NCI-H82 treated with DMSO at 0.1 percent for 48 hours (cell line): ENCODE data around the gene SRRM2.
A peak's percentile ranks its signal among the peaks of the same experiment; 100 is the strongest.

ENCODE experiments used
- DNase-seq: peaks from one replicate; lab custom pipeline; 2025; ENCODE audit not compliant: unreplicated experiment; lab: John Stamatoyannopoulos, UW

The SRRM2 gene

DNA sequence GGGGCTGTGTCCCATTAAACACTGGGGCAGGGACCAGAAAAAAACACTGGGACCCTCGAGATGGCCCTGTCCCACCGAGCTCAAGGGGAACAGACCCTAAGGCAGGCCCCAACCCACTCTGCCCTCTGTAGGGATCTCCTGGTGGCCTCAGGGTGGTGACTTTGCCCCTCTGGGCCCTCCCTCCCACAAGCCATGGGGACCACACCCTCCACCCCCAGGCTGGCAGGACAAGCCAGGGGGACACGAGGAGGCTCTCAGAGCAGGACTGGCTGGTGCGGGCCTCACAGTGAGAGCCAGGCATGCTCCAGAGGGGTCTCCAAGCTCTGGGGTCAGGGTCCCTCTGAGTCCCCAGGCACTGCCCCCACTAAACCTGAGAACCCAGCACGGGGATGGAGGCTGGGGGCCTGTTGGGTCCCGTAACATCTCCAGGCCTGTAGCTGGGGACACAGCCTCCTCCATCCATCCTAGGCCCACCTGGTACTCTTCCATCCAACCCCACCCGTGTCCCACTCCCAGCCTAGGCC lies 14.5 kb upstream of the SRRM2 start:
- no peak for DNase-seq

DNA sequence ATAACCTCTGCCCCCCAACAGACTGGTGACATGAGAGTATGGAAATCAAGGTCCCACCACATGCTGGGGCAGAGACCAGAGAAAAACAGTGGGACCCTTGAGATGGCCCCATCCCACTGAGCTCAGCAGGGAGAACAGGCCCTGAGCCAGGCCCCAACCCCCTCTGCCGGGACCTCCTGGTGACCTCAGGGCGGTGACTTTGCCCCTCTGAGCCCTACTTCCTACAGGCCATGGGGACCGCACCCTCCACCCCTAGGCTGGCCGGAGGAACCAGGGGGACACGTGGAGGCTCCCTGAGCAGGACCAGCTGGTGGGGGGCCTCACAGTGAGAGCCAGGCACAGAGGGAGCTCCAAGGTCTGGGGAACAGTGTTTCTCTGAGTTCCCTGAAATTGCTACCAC lies 13.8 kb upstream of the SRRM2 start:
- DNase-seq, result no peak

DNA sequence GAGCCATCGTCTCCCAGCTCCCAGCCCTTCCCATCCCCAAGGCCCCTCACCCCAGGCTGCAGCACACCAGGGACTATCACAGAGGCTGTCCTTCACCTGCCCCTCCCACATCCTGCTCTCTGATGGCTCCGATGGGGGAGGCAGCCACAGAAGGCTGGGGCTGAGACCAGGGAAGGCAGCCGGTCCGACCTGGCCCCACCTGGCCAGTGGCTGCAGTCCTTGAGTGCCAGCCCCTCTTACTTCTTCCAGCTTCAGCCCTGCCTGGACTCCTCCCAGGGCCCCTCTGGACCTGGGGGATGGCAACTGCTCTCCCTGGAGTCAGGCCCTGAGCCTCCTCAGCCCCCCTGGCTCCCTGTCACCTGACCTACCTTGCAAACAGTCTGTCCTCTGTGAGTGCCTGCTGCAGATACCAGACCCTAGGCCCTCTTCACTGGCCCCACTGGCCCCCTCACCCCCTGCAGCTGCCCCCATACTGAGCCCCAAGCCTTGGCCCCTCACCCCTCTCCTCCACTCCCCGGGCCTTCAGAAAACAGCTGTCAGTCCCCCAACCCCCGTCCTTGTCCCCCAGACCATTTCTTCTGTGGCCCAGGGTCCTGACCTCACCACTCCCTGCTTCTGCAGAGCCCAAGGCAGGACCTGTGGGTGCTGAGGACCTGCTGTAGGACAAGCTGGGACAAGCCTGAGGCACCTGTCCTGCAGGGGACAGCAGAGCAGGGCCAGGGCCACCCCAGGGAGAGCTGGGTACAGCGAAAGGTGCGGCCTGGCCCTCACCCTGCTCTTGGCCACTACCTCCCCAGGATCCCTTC lies 12.6 kb upstream of the SRRM2 start:
- DNase-seq, result no peak

DNA sequence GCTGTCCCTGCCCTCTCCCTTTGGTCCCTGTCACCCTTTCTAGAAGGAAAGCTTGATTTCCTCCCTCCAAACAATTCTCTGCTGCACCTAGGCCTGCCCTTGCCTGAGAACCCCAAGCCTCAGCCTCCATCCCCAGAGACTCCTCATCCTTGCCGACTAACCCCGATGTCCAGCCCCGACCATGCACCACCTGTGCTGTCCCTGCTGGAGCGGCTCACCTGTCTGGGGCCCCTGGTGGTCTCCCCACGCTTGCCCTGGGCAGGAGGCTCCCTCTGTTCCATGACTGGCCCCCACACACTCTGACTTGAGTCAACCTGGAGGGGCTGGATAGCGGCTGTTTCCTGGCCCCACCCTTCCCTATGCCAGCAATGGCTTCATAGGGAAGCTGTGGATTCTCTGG lies 12.0 kb upstream of the SRRM2 start:
- DNase-seq, result no peak

DNA sequence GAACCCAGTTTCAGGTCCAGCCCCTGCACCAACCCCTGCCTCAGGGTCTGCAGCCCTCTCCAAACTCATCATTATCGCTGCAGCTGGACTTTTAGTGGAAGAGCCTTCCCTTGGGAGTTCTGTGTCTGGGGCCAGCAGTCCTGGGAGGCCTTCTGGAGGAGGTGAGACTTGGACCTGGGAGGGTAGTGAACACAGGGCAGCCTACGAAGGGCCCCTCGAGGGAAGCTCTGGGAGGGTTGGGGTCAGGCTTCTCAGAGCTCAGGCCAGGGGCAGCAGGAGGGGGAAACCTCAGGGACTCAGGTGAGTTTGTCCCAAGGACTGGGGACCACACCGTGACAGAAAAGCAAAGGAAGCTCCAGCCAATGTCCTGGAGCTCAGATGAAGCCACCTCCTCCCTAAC lies 11.3 kb upstream of the SRRM2 start:
- DNase-seq, result no peak

- no peak for DNase-seq
Observed at GRCh38 chr16:2742323-2743006, 10.0 kb upstream of the SRRM2 start.

DNA sequence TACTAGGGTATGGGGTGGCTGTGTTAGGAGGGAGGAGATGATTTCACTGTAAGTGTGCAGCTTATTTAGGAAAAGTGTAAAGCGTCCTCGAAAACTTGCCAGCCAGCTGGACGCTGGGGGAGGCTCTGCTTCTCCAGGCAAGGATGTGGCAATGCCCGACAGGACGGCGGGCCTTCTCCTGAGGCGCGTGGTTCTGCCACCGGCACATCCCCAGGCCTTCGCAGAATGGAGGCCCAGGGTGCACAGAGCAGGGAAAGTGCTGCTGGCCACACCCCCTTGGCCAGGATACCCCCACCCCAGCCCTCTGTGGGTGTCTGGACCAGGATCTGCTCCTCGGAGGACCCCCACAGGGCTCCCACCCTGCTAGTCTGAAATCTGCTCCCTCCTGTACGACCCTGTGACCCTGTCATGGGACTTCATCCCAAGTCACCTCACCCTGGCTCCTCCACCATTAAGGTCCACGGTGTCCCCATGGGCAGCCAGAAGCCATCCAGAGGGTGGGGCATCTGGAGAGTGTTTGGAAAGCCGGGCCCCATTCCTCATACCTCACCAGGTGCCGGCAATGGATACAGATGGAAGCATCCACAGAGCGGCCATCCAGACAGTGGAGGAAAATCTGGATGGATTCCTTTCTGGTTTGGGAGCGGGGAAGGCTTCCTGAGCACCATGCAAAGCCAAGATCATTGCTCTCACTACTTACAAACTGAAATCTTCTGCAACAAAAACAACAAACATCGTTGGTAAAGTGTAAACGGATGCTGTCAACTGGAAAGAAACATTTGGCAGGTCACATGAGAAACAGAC lies 9.2 kb upstream of the SRRM2 start:
- no peak for DNase-seq

DNA sequence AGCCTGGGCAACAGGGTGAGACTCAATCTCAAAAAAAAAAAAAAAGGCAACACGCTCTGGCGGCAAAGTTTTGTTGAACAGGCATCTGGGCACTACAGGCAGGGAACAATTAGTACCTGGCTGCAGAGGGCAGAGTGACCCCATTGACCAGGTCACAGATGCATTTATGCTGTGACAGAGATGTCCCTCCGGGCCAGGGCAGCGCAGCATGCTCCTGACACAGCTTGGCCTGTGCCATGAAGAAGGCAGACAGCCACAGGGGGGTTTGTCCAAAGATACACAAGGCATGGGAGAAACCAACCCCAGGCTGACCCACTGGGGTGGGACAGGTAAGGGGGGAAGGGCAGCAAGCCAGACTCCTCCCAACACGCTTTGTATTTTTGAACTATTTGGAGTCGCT lies 7.7 kb upstream of the SRRM2 start:
- no peak for DNase-seq

DNA sequence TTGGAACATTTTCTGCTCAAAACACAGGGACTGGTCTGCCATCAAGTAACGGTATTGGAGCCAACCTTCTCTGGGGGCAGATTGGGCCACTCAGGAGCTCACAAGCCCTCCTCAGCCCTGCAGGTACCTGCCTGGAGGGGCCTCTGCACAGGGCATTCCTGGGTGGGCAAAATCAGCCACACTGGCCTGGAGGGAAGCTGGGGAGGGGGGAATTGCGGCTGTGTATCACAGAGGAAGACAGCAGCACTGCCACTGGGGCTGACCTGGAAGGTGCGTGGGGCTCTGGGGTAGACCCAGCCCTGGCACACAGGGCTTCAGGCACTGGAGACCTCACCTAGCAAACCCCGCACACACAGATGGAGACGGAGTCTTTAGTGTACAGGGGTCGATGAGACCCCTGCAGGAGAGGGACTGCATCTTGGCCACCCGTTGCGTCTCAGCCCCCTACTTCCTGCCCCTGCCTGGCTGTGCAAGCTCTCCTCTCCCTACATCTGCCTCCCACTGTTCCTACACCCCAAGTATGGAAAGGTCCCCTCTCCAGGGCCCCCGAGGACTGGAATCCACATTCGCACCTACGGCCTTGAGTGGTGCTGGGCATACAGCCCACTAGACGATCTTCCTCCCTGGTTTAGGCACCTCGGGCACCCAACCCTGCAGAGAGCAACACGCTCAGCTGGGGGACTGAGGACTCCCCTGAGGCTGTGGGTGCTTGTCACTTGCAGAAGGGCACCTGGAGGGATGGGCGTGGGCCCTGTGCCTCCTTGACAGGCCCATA lies 7.1 kb upstream of the SRRM2 start:
- no peak for DNase-seq

DNA sequence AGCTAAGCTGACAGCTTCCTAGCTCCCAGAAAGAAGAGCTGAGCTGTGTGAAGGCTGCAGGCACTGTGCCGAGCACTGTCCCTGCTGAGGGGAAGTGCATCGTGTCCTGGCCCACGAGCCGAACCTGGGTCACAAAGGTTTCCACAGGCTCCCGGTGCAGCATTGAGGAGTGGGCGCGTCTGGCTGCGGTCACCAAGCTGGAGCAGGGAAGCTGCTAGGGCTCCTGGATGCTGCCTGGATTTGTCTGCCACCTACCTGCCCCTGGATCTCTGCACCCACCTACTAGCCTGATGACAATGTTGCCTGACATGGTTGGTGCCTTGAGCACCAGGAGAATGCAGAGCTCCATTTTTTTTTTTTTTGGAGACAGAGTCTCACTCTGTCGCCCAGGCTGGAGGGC lies 6.5 kb upstream of the SRRM2 start:
- DNase-seq, result no peak

- no peak for DNase-seq
Observed at GRCh38 chr16:2748757-2749455, 3.5 kb upstream of the SRRM2 start.

DNA sequence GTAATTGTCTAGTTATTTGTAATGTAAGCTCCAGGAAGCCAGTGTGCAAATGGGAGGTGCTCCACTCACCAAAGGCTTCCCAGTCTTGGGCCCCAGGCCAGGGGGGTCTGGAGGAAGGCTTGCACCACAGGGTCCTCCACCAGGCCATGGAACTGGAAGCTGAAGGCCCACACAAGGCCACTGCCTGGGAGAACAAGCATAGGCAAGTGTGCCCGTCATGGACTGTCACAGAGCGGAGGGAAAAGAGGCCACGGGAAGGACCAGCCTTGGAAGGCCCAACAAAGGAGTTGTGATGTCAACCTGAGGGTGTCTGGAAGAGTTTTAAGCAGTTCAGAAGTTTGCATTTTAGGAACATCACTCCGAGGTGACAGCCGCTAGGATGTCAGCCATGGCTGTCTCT lies 3.0 kb upstream of the SRRM2 start:
- DNase-seq, result no peak

DNA sequence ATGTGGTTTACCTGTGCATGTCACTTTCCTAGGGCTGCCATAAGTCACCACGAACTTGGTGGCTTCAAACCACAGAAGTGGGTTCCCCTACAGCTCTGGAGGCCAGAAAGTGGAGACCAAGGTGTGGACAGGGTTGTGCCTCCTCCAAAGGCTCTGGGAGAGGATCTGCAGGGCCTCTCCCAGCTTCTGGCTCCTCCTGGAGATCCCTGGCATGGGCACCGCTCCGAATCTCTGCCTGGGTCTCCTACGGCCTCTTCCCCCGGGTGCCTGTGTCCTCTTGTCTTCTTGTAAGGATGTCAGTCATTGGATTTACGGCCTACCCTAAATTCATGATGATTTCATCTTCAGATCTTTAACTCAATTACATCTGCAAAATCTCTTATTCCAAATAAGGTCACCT lies 2.5 kb upstream of the SRRM2 start:
- no peak for DNase-seq

- DNase-seq, result peak; percentile 69
Observed at GRCh38 chr16:2751577-2752034, 832 bp upstream of the SRRM2 start.

DNA sequence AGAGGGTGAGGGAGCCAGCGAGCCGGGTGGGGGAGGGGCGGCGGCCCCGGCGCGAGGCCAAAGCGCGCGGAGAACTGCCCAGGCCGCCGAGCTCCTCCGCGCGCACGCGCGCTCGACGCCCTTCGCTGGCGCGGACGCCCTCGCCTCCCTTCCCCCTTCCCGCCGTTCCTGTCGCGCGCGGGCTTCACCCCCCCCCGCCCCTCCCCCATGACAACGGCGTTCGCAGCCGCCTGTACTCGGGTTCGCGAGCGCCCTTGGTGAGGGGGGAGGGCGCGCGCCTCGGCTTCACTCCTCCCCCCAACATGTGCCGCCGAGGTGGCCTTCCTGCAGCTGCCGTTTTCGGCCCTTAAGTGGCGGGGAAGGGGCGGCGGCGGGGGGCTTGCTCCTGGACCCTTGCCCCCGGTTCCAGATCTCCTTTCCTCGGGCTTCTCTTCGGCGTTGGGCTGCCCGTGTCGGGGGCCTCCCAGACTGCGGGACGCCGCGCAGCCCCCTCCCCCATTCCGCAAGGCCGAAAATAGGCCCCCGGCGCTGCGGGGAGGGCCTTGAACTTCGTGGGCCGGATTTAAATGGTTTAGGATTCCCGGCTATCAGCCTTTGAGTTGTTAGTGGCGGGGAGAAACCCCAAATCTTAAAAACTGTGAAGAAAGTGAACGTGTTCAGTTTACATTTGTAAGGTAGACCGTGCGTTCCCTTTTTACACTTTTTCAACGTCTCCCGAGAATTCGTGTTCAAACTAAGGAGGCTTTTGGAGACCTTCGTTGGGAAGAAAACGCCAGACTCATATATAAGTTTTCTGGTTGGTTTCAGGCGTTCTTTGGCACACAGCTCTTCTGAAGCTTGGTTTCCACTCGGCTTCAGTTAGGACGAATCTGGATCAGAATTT lies 653 bp downstream of the SRRM2 start:
- DNase-seq, result peak; percentile 34

DNA sequence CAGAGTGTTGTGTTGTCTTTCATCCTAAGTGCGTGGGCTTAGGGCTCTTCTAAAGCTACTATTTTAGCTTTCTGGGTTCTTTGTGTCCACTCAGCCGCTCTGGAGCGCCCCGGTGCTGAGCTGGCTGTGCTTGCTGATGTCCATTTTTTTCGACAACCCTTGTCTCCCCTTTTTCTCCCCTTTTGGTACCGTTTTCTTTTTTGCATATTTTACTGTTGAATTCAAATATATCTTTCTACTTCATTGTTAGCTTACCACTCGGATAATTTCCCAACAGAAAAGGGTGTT lies 1.2 kb downstream of the SRRM2 start:
- no peak for DNase-seq

- no peak for DNase-seq
Observed at GRCh38 chr16:2755158-2755557, 2.7 kb downstream of the SRRM2 start.

- DNase-seq, result no peak
Observed at GRCh38 chr16:2756288-2757015, 4.0 kb downstream of the SRRM2 start.

GRCh38 chr16:2757344-2757743 lies 4.9 kb downstream of the SRRM2 start:
- DNase-seq, result no peak
